Hepatocyte (in vitro differentiated cells): Measurements from ENCODE around the gene ARHGAP22.

Experiments used
- CTCF ChIP-seq: fragments of 200-600 bp; sonication (generic); IDR thresholded peaks from 2 replicates; pipeline ENCODE4 v1.5.1; 2016; ENCODE audit warnings: antibody characterized with exemption, mild to moderate bottlenecking; ENCODE audit not compliant: poor library complexity
- EZH2 ChIP-seq: fragments of 200-600 bp; sonication (generic); IDR thresholded peaks from 2 replicates; pipeline ENCODE4 v1.6.1; 2016; ENCODE audit warnings: antibody characterized with exemption, mild to moderate bottlenecking, borderline replicate concordance
- EZH2phosphoT487 ChIP-seq: fragments of 200-600 bp; sonication (generic); IDR thresholded peaks from one replicate; pipeline ENCODE4 v1.6.1; 2018; ENCODE audit warnings: antibody characterized with exemption, mild to moderate bottlenecking, low read depth, moderate library complexity; ENCODE audit not compliant: unreplicated experiment, severe bottlenecking

- TF ChIP-seq EZH2 (no peak), CTCF (no peak), EZH2phosphoT487 (no peak)
Observed at GRCh38 chr10:48477141-48477540, 127.7 kb downstream of the ARHGAP22 start.
